GM18505 (cell line): ENCODE data around the gene RER1.

ENCODE experiments used
- ATAC-seq: cut with Tn5 transposase; IDR thresholded peaks from one replicate; pipeline ENCODE4 v1.9.1; 2021; ENCODE audit not compliant: unreplicated experiment
- POLR2A ChIP-seq: IDR thresholded peaks from 4 replicates; pipeline ENCODE4 v1.6.1; 2011; ENCODE audit warnings: borderline replicate concordance; ENCODE audit not compliant: insufficient read depth, insufficient read length; ENCODE audit errors: extremely low read depth

Gene RER1

GRCh38 chr1:2445162-2445822 is 53.7 kb downstream of the RER1 start:
- no peak for TF ChIP-seq POLR2A
- no peak for ATAC-seq

- ATAC-seq, result no peak
- no peak for TF ChIP-seq POLR2A
Measured at GRCh38 chr1:2445823-2446215, 54.2 kb downstream of the RER1 start.

GRCh38 chr1:2446394-2446793 is 54.8 kb downstream of the RER1 start:
- ATAC-seq, result no peak
- TF ChIP-seq POLR2A, result no peak

- no peak for ATAC-seq
- TF ChIP-seq POLR2A, result no peak
Measured at GRCh38 chr1:2446861-2447260, 55.2 kb downstream of the RER1 start.

- no peak for ATAC-seq
- no peak for TF ChIP-seq POLR2A
Measured at GRCh38 chr1:2447276-2448097, 55.8 kb downstream of the RER1 start.

- ATAC-seq, result no peak
- no peak for TF ChIP-seq POLR2A
Measured at GRCh38 chr1:2448098-2448445, 56.4 kb downstream of the RER1 start.

- ATAC-seq, result no peak
- TF ChIP-seq POLR2A, result no peak
Measured at GRCh38 chr1:2449636-2450454, 58.2 kb downstream of the RER1 start.

- TF ChIP-seq POLR2A, result no peak
- no peak for ATAC-seq
Measured at GRCh38 chr1:2451741-2452140, 60.1 kb downstream of the RER1 start.

- no peak for TF ChIP-seq POLR2A
- no peak for ATAC-seq
Measured at GRCh38 chr1:2452201-2452931, 60.7 kb downstream of the RER1 start.

- TF ChIP-seq POLR2A, result no peak
- no peak for ATAC-seq
Measured at GRCh38 chr1:2452932-2453315, 61.3 kb downstream of the RER1 start.

- no peak for TF ChIP-seq POLR2A
- no peak for ATAC-seq
Measured at GRCh38 chr1:2454227-2454626, 62.6 kb downstream of the RER1 start.
